ENCODE measurements around the gene TMEM89.

DNA sequence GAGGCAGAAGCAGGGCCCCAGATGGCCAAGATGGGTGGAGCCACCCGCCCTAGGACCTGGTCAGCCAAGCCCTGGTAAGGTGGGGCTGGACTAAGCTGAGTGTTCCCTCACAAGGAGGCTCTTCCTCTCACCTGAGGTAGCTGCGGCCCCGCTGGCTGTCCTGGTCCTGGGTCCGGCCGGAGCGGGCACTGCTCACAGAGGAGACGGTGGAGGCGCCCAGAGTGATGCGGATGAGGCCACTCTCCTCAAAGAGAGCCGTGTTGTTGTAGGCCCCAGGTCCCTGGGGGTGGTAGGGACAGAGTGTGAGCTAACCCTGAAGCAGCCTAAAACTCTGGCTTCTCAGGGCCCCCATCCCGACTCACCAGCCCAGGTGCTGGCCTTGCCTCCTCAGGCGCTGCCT is 21.0 kb upstream of the TMEM89 start:
- TF ChIP-seq, protein P1, sequence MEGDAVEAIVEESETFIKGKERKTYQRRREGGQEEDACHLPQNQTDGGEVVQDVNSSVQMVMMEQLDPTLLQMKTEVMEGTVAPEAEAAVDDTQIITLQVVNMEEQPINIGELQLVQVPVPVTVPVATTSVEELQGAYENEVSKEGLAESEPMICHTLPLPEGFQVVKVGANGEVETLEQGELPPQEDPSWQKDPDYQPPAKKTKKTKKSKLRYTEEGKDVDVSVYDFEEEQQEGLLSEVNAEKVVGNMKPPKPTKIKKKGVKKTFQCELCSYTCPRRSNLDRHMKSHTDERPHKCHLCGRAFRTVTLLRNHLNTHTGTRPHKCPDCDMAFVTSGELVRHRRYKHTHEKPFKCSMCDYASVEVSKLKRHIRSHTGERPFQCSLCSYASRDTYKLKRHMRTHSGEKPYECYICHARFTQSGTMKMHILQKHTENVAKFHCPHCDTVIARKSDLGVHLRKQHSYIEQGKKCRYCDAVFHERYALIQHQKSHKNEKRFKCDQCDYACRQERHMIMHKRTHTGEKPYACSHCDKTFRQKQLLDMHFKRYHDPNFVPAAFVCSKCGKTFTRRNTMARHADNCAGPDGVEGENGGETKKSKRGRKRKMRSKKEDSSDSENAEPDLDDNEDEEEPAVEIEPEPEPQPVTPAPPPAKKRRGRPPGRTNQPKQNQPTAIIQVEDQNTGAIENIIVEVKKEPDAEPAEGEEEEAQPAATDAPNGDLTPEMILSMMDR (IDR thresholded peaks at IDR 0.05) = no peak
- no peak for TF ChIP-seq EZH2 (IDR thresholded peaks at IDR 0.05; ENCODE audit: borderline replicate concordance, insufficient read depth, low read depth, low read length, poor library complexity, severe bottlenecking)
